ENCODE results near the gene SIPA1L3.

The SIPA1L3 gene

GRCh38 chr19:38030686-38031422, 123.8 kb downstream of the SIPA1L3 start:
- Histone ChIP-seq H3K36me3 (ENCODE audit: insufficient read depth) (no peaks in the 10 kb centered on the region), H3K9ac (no peak overlapping the region), H2AFZ (ENCODE audit: low read depth) (no peak overlapping the region), H3K4me2 (no peak overlapping the region), H3K4me1 (ENCODE audit: low read depth, poor library complexity, severe bottlenecking) (no peaks in the 10 kb centered on the region), H3K27ac (no peak overlapping the region), H3K4me3 (IDR thresholded peaks at IDR 0.05; ENCODE audit: insufficient read depth, low read depth, low read length) (no peak overlapping the region), H4K20me1 (ENCODE audit: insufficient read depth) (no peaks in the 10 kb centered on the region), H3K79me2 (ENCODE audit: insufficient read depth, low read depth) (no peaks in the 10 kb centered on the region), H3K27me3 (ENCODE audit: insufficient read depth, low read depth) (no peaks in the 10 kb centered on the region)
- TF ChIP-seq CTCF (conservative IDR thresholded peaks at IDR 0.05; ENCODE audit: low read depth, low read length): no peak

GRCh38 chr19:38031423-38031770, 124.4 kb downstream of the SIPA1L3 start:
- Histone ChIP-seq H3K27ac (no peak overlapping the region), H3K4me2 (no peak overlapping the region), H4K20me1 (ENCODE audit: insufficient read depth) (no peaks in the 10 kb centered on the region), H3K79me2 (ENCODE audit: insufficient read depth, low read depth) (no peaks in the 10 kb centered on the region), H2AFZ (ENCODE audit: low read depth) (no peak overlapping the region), H3K36me3 (ENCODE audit: insufficient read depth) (no peaks in the 10 kb centered on the region), H3K27me3 (ENCODE audit: insufficient read depth, low read depth) (no peaks in the 10 kb centered on the region), H3K4me3 (IDR thresholded peaks at IDR 0.05; ENCODE audit: insufficient read depth, low read depth, low read length) (no peak overlapping the region), H3K4me1 (ENCODE audit: low read depth, poor library complexity, severe bottlenecking) (no peaks in the 10 kb centered on the region), H3K9ac (no peak overlapping the region)
- TF ChIP-seq CTCF (conservative IDR thresholded peaks at IDR 0.05; ENCODE audit: low read depth, low read length): no peak

- H3K27me3 ChIP-seq (ENCODE audit: insufficient read depth, low read depth): no peaks in the 10 kb centered on the region
- no peak overlapping the region for H3K27ac ChIP-seq
- H4K20me1 ChIP-seq (ENCODE audit: insufficient read depth): no peaks in the 10 kb centered on the region
- H3K4me1 ChIP-seq (ENCODE audit: low read depth, poor library complexity, severe bottlenecking): no peaks in the 10 kb centered on the region
- no peaks in the 10 kb centered on the region for H3K36me3 ChIP-seq (ENCODE audit: insufficient read depth)
- no peaks in the 10 kb centered on the region for H3K79me2 ChIP-seq (ENCODE audit: insufficient read depth, low read depth)
- no peak overlapping the region for H3K4me3 ChIP-seq (IDR thresholded peaks at IDR 0.05; ENCODE audit: insufficient read depth, low read depth, low read length)
- no peak overlapping the region for H2AFZ ChIP-seq (ENCODE audit: low read depth)
- H3K9ac ChIP-seq: no peak overlapping the region
- TF ChIP-seq CTCF (conservative IDR thresholded peaks at IDR 0.05; ENCODE audit: low read depth, low read length): no peak
- no peak overlapping the region for H3K4me2 ChIP-seq
These were observed 125.1 kb downstream of the SIPA1L3 start for GRCh38 chr19:38032151-38032550.

- no peak overlapping the region for H3K4me3 ChIP-seq (IDR thresholded peaks at IDR 0.05; ENCODE audit: insufficient read depth, low read depth, low read length)
- no peaks in the 10 kb centered on the region for H3K79me2 ChIP-seq (ENCODE audit: insufficient read depth, low read depth)
- no peaks in the 10 kb centered on the region for H3K36me3 ChIP-seq (ENCODE audit: insufficient read depth)
- H3K4me1 ChIP-seq (ENCODE audit: low read depth, poor library complexity, severe bottlenecking): no peaks in the 10 kb centered on the region
- H2AFZ ChIP-seq (ENCODE audit: low read depth): no peak overlapping the region
- no peak overlapping the region for H3K27ac ChIP-seq
- no peaks in the 10 kb centered on the region for H3K27me3 ChIP-seq (ENCODE audit: insufficient read depth, low read depth)
- H3K9ac ChIP-seq: no peak overlapping the region
- no peak for TF ChIP-seq CTCF (conservative IDR thresholded peaks at IDR 0.05; ENCODE audit: low read depth, low read length)
- H3K4me2 ChIP-seq: no peak overlapping the region
- H4K20me1 ChIP-seq (ENCODE audit: insufficient read depth): no peaks in the 10 kb centered on the region
These were observed 125.9 kb downstream of the SIPA1L3 start for GRCh38 chr19:38032951-38033350.

All from KMS-11 (cell line).